K562 (cell line): ENCODE measurements around the gene PSMD13. TPM values are rescaled to one million over a fixed set of nuclear protein-coding genes. Genes with fewer than 3 reads are reported as not detected.

Experiments
- AFF4 ChIP-seq: sonication (generic); formaldehyde crosslinking; IDR thresholded peaks from 2 replicates; pipeline ENCODE4 v1.8.0; 2023; ENCODE audit warnings: mild to moderate bottlenecking, missing genetic modification reagents
- E2F3 ChIP-seq: fragments of 250-450 bp; sonication (Bioruptor Pico); IDR thresholded peaks from 2 replicates; pipeline ENCODE4 v1.4.0; 2020; ENCODE audit warnings: mild to moderate bottlenecking
- ELF4 ChIP-seq: fragments of 450-650 bp; formaldehyde crosslinking; IDR thresholded peaks from 2 replicates; pipeline ENCODE4 v1.4.0; 2022; ENCODE audit warnings: missing genetic modification characterization
- GTF2E2 ChIP-seq: fragments of 200-800 bp; sonication (Bioruptor generic); IDR thresholded peaks from 2 replicates; pipeline ENCODE4 v1.6.1; 2016; ENCODE audit warnings: missing genetic modification characterization, missing compliant biosample characterization
- IRF1 ChIP-seq: sonication (generic); formaldehyde crosslinking; IDR thresholded peaks from 2 replicates; pipeline ENCODE4 v1.8.0; 2022; ENCODE audit warnings: missing genetic modification reagents, mild to moderate bottlenecking, borderline replicate concordance
- KDM4B ChIP-seq, 2 experiments: fragments of 450-650 bp in 1 of 2; sonication (generic) in 1 of 2; IDR thresholded peaks; 2 replicates each; pipeline ENCODE4 v1.6.1; 2016 to 2017; ENCODE audit warnings: borderline replicate concordance in 2 of 2, antibody characterized with exemption in 1 of 2, low read depth in 1 of 2, mild to moderate bottlenecking in 1 of 2
- NFXL1 ChIP-seq: fragments of 450-650 bp; formaldehyde crosslinking; IDR thresholded peaks from 2 replicates; pipeline ENCODE4 v1.4.0; 2021; ENCODE audit warnings: mild to moderate bottlenecking
- NR4A1 ChIP-seq, 2 experiments: fragments of 250-450 bp in 1 of 2; fragments of 450-650 bp in 1 of 2; sonication (Bioruptor Pico) in 1 of 2; IDR thresholded peaks; 2 replicates each; pipeline versions ENCODE4 v1.4.0 to v1.6.1; 2016 to 2020; ENCODE audit warnings: mild to moderate bottlenecking in 2 of 2, missing compliant biosample characterization in 1 of 2, missing genetic modification characterization in 1 of 2, moderate library complexity in 1 of 2
- PHF20 ChIP-seq: fragments of 450-650 bp; IDR thresholded peaks from 2 replicates; pipeline ENCODE4 v1.6.1; 2018; ENCODE audit not compliant: partially characterized antibody
- SAFB ChIP-seq: fragments of 200-400 bp; formaldehyde crosslinking; IDR thresholded peaks from 2 replicates; pipeline ENCODE4 v1.6.1; 2017; ENCODE audit warnings: low read depth, low read length, borderline replicate concordance
- SAFB2 ChIP-seq: fragments of 200-400 bp; formaldehyde crosslinking; IDR thresholded peaks from 2 replicates; pipeline ENCODE4 v1.6.1; 2018; ENCODE audit warnings: borderline replicate concordance, low read length, low read depth, moderate library complexity; ENCODE audit not compliant: severe bottlenecking
- SNRNP70 ChIP-seq: fragments of 200-400 bp; formaldehyde crosslinking; optimal IDR thresholded peaks from 2 replicates; pipeline ENCODE3; 2017; ENCODE audit warnings: low read depth, low read length
- STAT5B ChIP-seq: fragments of 250-450 bp; sonication (Bioruptor Pico); IDR thresholded peaks from 2 replicates; pipeline ENCODE4 v1.8.0; 2021; ENCODE audit warnings: mild to moderate bottlenecking, inconsistent platforms
- TRIM24 ChIP-seq, 2 experiments: fragments of 450-650 bp; IDR thresholded peaks; 2 replicates each; pipeline ENCODE4 v1.6.1; 2016
- ZBTB1 ChIP-seq: sonication (generic); formaldehyde crosslinking; IDR thresholded peaks from 2 replicates; pipeline ENCODE4 v1.8.1; 2023; ENCODE audit warnings: missing genetic modification reagents, low read depth, mild to moderate bottlenecking, borderline replicate concordance
- ZBTB17 ChIP-seq: fragments of 450-650 bp; formaldehyde crosslinking; IDR thresholded peaks from 2 replicates; pipeline ENCODE4 v1.4.0; 2020; ENCODE audit warnings: mild to moderate bottlenecking
- ZNF639 ChIP-seq, 2 experiments: fragments of 200-800 bp in 1 of 2; sonication (Bioruptor generic) in 1 of 2; sonication (generic) in 1 of 2; formaldehyde crosslinking in 1 of 2; IDR thresholded peaks in 1 of 2; conservative IDR thresholded peaks in 1 of 2; 2 replicates each; pipeline versions ENCODE4 v1.5.0 to v1.6.1; 2016 to 2020; ENCODE audit warnings: missing compliant biosample characterization in 1 of 2, missing genetic modification characterization in 1 of 2, missing genetic modification reagents in 1 of 2
- ZNF79 ChIP-seq: fragments of 250-450 bp; sonication (Bioruptor Pico); IDR thresholded peaks from 2 replicates; pipeline ENCODE4 v1.4.0; 2020; ENCODE audit warnings: low read depth, mild to moderate bottlenecking, moderate library complexity
- polyA plus RNA-seq, 8 experiments: library from polyadenylated mRNA; depleted of rRNA in 4 of 8; stranded (reverse) in 5 of 8; unstranded in 3 of 8; fragments of >200 nt; fragmentation: Nextera tagmentation in 2 of 8; fragmentation: Illumina TruSeq in 1 of 8; extraction: Ambion mirVana in 2 of 8; extraction: Trizol in 1 of 8; gene quantifications; 2 replicates each; pipeline versions ENCODE4 v1.2.1 to v1.2.3, GENCODE V29; 2011 to 2014; ENCODE audit warnings: inconsistent platforms in 1 of 8, missing spikeins in 1 of 8
- total RNA-seq, 7 experiments: library from RNA; depleted of rRNA in 6 of 7; stranded (reverse); fragments of >200 nt in 6 of 7; fragmentation: Illumina TruSeq in 2 of 7; extraction: Trizol in 2 of 7; gene quantifications; 2 replicates each; pipeline versions ENCODE4 v1.2.1 to v1.2.3, GENCODE V29; 2011 to 2021; ENCODE audit warnings: low replicate concordance in 1 of 7
- TF ChIP-seq, protein P1 (sequence below): sonication (generic); formaldehyde crosslinking; IDR thresholded peaks from 2 replicates; pipeline ENCODE4 v1.8.1; 2022; ENCODE audit warnings: missing genetic modification reagents

PSMD13 gene
- total and polyA plus RNA-seq, 9 of the 15 experiments (the other 6 are each of a cell fraction or from before 2014, with no cell fraction given) = 185 to 383 (median 267) TPM

GRCh38 chr11:269146-269890, 32.5 kb downstream of the PSMD13 start (continued):
- TF ChIP-seq IRF1 (CRISPR knock-in tag) (no peak), ZBTB17 (CRISPR knock-in tag) (0 out of 2 replicates have a peak, but pooled peaks have one; percentile 8), KDM4B (IDR thresholded peaks at IDR 0.05; ENCODE audit: borderline replicate concordance in 2 of 2, low read depth in 1 of 2) (no peak), NFXL1 (no peak), ZNF639 (CRISPR knock-in tag; conservative IDR thresholded peaks at IDR 0.05 in 1 of 2, IDR thresholded peaks at IDR 0.05 in 1 of 2) (0 out of 4 replicates have a peak, but pooled peaks of 1 of the 2 experiments have one; percentile 16), ZBTB1 (CRISPR knock-in tag) (no peak), E2F3 (CRISPR knock-in tag) (no peak), PHF20 (no peak), ZNF79 (no peak), AFF4 (CRISPR knock-in tag) (no peak), SNRNP70 (no peak), STAT5B (CRISPR knock-in tag) (no peak), NR4A1 (CRISPR knock-in tag; IDR thresholded peaks at IDR 0.05) (no peak), NR4A1 (tag; IDR thresholded peaks at IDR 0.05) (peak; percentile 71), GTF2E2 (tag) (no peak), SAFB (no peak), SAFB2 (no peak), TRIM24 (IDR thresholded peaks at IDR 0.05) (peak; percentile 78 to 84; a peak in 3 of 4 replicates), ELF4 (CRISPR knock-in tag) (no peak)
- TF ChIP-seq, protein P1, sequence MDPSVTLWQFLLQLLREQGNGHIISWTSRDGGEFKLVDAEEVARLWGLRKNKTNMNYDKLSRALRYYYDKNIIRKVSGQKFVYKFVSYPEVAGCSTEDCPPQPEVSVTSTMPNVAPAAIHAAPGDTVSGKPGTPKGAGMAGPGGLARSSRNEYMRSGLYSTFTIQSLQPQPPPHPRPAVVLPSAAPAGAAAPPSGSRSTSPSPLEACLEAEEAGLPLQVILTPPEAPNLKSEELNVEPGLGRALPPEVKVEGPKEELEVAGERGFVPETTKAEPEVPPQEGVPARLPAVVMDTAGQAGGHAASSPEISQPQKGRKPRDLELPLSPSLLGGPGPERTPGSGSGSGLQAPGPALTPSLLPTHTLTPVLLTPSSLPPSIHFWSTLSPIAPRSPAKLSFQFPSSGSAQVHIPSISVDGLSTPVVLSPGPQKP (CRISPR knock-in tag) = no peak
